GM12878 (cell line): ENCODE measurements around the gene IL17RB. TPM values are rescaled to one million over a fixed set of nuclear protein-coding genes. Genes with fewer than 3 reads are reported as not detected.

Source experiments
- CEBPB ChIP-seq, 2 experiments: fragments of 150-350 bp in 1 of 2; IDR thresholded peaks; 2 replicates each; pipeline ENCODE4 v1.6.1; 2012 to 2014; ENCODE audit warnings: low read depth in 2 of 2, low read length in 2 of 2, borderline replicate concordance in 1 of 2, inconsistent platforms in 1 of 2
- CREM ChIP-seq: IDR thresholded peaks from 2 replicates; pipeline ENCODE4 v1.6.1; 2014; ENCODE audit warnings: antibody characterized with exemption, low read depth
- E2F8 ChIP-seq: fragments of 450-650 bp; IDR thresholded peaks from 2 replicates; pipeline ENCODE4 v1.6.1; 2018; ENCODE audit warnings: mild to moderate bottlenecking, low read depth, moderate library complexity; ENCODE audit not compliant: partially characterized antibody
- ELK1 ChIP-seq: IDR thresholded peaks from 2 replicates; pipeline ENCODE4 v1.6.1; 2012; ENCODE audit warnings: low read depth, low read length, improper control_type of control experiment
- HDAC2 ChIP-seq: fragments of 200-600 bp; sonication (generic); IDR thresholded peaks from 2 replicates; pipeline ENCODE4 v1.6.1; 2017
- JUNB ChIP-seq: IDR thresholded peaks from 2 replicates; pipeline ENCODE4 v1.6.1; 2016; ENCODE audit warnings: antibody characterized with exemption, mild to moderate bottlenecking
- NFYA ChIP-seq: IDR thresholded peaks from 2 replicates; pipeline ENCODE4 v1.6.1; 2011; ENCODE audit warnings: low read depth, mild to moderate bottlenecking, low read length, improper control_type of control experiment, borderline replicate concordance
- PRDM15 ChIP-seq: fragments of 450-650 bp; formaldehyde crosslinking; IDR thresholded peaks from 2 replicates; pipeline ENCODE4 v1.4.0; 2020; ENCODE audit warnings: mild to moderate bottlenecking, moderate library complexity
- RB1 ChIP-seq: fragments of 450-650 bp; formaldehyde crosslinking; IDR thresholded peaks from 2 replicates; pipeline ENCODE4 v1.6.1; 2017; ENCODE audit warnings: mild to moderate bottlenecking, borderline replicate concordance
- REST ChIP-seq: IDR thresholded peaks from 2 replicates; pipeline ENCODE4 v1.6.1; 2012; ENCODE audit warnings: mild to moderate bottlenecking, low read depth, low read length
- RFX5 ChIP-seq: IDR thresholded peaks from 2 replicates; pipeline ENCODE4 v1.6.1; 2011; ENCODE audit warnings: low read depth, low read length, improper control_type of control experiment
- SKIL ChIP-seq: fragments of 450-650 bp; IDR thresholded peaks from 2 replicates; pipeline ENCODE4 v1.6.1; 2017; ENCODE audit warnings: mild to moderate bottlenecking, low read depth, inconsistent platforms; ENCODE audit not compliant: poor library complexity, severe bottlenecking
- SMAD5 ChIP-seq: IDR thresholded peaks from 2 replicates; pipeline ENCODE4 v1.6.1; 2016; ENCODE audit warnings: antibody characterized with exemption, low read depth
- ZNF217 ChIP-seq: fragments of 450-650 bp; IDR thresholded peaks from 2 replicates; pipeline ENCODE4 v1.6.1; 2017; ENCODE audit warnings: antibody characterized with exemption, mild to moderate bottlenecking
- polyA plus RNA-seq, 11 experiments: library from polyadenylated mRNA; depleted of rRNA in 4 of 11; unstranded in 6 of 11; stranded (reverse) in 5 of 11; fragments of >200 nt; fragmentation: Nextera tagmentation in 4 of 11; fragmentation: Illumina TruSeq in 1 of 11; extraction: Ambion mirVana in 4 of 11; extraction: Trizol in 1 of 11; gene quantifications; 1 replicate in 1 of 11; 2 replicates in 10 of 11; pipeline versions ENCODE4 v1.2.1 to v1.2.3, GENCODE V29; 2011 to 2016; ENCODE audit warnings: inconsistent platforms in 2 of 11, missing spikeins in 2 of 11, low read depth in 1 of 11
- total RNA-seq, 4 experiments: library from RNA; depleted of rRNA in 3 of 4; stranded (reverse); fragments of >200 nt in 3 of 4; fragmentation: Illumina TruSeq in 1 of 4; extraction: Trizol in 1 of 4; gene quantifications; 2 replicates each; pipeline versions ENCODE4 v1.2.1 to v1.2.3, GENCODE V29; 2013 to 2021

The IL17RB gene
- total and polyA plus RNA-seq, 10 of the 15 experiments (the other 5 are each of a cell fraction or from before 2014, with no cell fraction given) = 1.9 to 17.2 (median 2.9) TPM

- TF ChIP-seq E2F8 (no peak), SMAD5 (no peak), CEBPB (IDR thresholded peaks at IDR 0.05; ENCODE audit: borderline replicate concordance in 1 of 2, low read depth in 2 of 2, low read length in 2 of 2) (no peak), SKIL (peak; percentile 23), JUNB (no peak), ELK1 (no peak), HDAC2 (no peak), CREM (no peak; the same call in 1 of the 2 replicates), RB1 (no peak), PRDM15 (CRISPR knock-in tag) (no peak), NFYA (no peak), REST (no peak), RFX5 (no peak), ZNF217 (no peak)
These were observed 44.5 kb downstream of the IL17RB start (continued) for GRCh38 chr3:53890726-53891475.
